ENCODE measurements around the gene NFAM1.

NFAM1 gene

GRCh38 chr22:42363892-42364291 is 68.3 kb downstream of the NFAM1 start:
- DNase-seq (ENCODE audit: insufficient read length, low spot score) (no peak), FAIRE-seq (no peak)

- no peak for FAIRE-seq
- no peak for DNase-seq (ENCODE audit: insufficient read length, low spot score)
Measured at GRCh38 chr22:42361523-42361922, 70.7 kb downstream of the NFAM1 start.

GRCh38 chr22:42360348-42360747 is 71.9 kb downstream of the NFAM1 start:
- no peak for DNase-seq (ENCODE audit: insufficient read length, low spot score)
- no peak for FAIRE-seq

GRCh38 chr22:42358643-42359558 is 73.3 kb downstream of the NFAM1 start:
- DNase-seq (ENCODE audit: insufficient read length, low spot score) (no peak), FAIRE-seq (no peak)

- no peak for DNase-seq (ENCODE audit: insufficient read length, low spot score)
- FAIRE-seq = no peak
Measured at GRCh38 chr22:42357634-42358296, 74.4 kb downstream of the NFAM1 start.

GRCh38 chr22:42357221-42357620 is 75.0 kb downstream of the NFAM1 start:
- DNase-seq (ENCODE audit: insufficient read length, low spot score) (no peak), FAIRE-seq (no peak)

GRCh38 chr22:42356533-42356932 is 75.7 kb downstream of the NFAM1 start:
- FAIRE-seq (peak; percentile 54), DNase-seq (ENCODE audit: insufficient read length, low spot score) (no peak)

- FAIRE-seq = no peak
- DNase-seq (ENCODE audit: insufficient read length, low spot score) = no peak
Measured at GRCh38 chr22:42353883-42354727, 78.1 kb downstream of the NFAM1 start.

GRCh38 chr22:42350373-42350772 is 81.8 kb downstream of the NFAM1 start:
- no peak for FAIRE-seq
- DNase-seq (ENCODE audit: insufficient read length, low spot score) = no peak

GRCh38 chr22:42347281-42347824 is 84.8 kb downstream of the NFAM1 start:
- DNase-seq (ENCODE audit: insufficient read length, low spot score) (no peak), FAIRE-seq (no peak)

GRCh38 chr22:42346722-42347121 is 85.5 kb downstream of the NFAM1 start:
- FAIRE-seq (no peak), DNase-seq (ENCODE audit: insufficient read length, low spot score) (no peak)

- no peak for FAIRE-seq
- no peak for DNase-seq (ENCODE audit: insufficient read length, low spot score)
Measured at GRCh38 chr22:42345458-42345857, 86.7 kb downstream of the NFAM1 start.

- DNase-seq (ENCODE audit: insufficient read length, low spot score) (no peak), FAIRE-seq (no peak)
Measured at GRCh38 chr22:42344361-42344905, 87.8 kb downstream of the NFAM1 start.

- no peak for DNase-seq (ENCODE audit: insufficient read length, low spot score)
- no peak for FAIRE-seq
Measured at GRCh38 chr22:42343531-42344081, 88.6 kb downstream of the NFAM1 start.

GRCh38 chr22:42343121-42343454 is 89.1 kb downstream of the NFAM1 start:
- no peak for FAIRE-seq
- DNase-seq (ENCODE audit: insufficient read length, low spot score) = no peak

GRCh38 chr22:42342426-42343120 is 89.6 kb downstream of the NFAM1 start:
- FAIRE-seq = no peak
- no peak for DNase-seq (ENCODE audit: insufficient read length, low spot score)

GRCh38 chr22:42341779-42342178 is 90.4 kb downstream of the NFAM1 start:
- no peak for FAIRE-seq
- DNase-seq (ENCODE audit: insufficient read length, low spot score) = no peak

- no peak for FAIRE-seq
- DNase-seq (ENCODE audit: insufficient read length, low spot score) = no peak
Measured at GRCh38 chr22:42340829-42341383, 91.3 kb downstream of the NFAM1 start.

- FAIRE-seq (no peak), DNase-seq (ENCODE audit: insufficient read length, low spot score) (no peak)
Measured at GRCh38 chr22:42340150-42340549, 92.1 kb downstream of the NFAM1 start.

Measured in GM19239 (cell line).